ENCODE data around the gene ZNF385D.

Gene ZNF385D

DNA sequence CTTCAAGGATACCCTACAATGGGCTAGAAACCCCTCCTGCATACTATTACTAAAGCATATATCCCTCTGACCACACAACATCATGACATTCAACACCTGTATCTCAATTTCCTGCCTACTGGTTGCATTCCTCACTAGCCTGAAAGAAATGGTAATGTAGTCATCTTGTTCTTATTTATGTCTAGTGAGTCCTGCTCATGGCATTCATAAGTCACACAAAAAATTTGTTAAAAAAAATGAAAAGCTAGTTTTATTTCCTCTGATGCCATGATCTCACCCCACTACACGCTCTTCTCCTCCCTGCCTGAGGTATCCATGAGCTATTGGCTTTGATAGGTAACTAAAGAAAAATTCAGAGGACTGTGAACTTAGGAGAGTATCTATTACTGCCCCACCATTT lies 284.5 kb downstream of the ZNF385D start:
- TF ChIP-seq, protein P1, sequence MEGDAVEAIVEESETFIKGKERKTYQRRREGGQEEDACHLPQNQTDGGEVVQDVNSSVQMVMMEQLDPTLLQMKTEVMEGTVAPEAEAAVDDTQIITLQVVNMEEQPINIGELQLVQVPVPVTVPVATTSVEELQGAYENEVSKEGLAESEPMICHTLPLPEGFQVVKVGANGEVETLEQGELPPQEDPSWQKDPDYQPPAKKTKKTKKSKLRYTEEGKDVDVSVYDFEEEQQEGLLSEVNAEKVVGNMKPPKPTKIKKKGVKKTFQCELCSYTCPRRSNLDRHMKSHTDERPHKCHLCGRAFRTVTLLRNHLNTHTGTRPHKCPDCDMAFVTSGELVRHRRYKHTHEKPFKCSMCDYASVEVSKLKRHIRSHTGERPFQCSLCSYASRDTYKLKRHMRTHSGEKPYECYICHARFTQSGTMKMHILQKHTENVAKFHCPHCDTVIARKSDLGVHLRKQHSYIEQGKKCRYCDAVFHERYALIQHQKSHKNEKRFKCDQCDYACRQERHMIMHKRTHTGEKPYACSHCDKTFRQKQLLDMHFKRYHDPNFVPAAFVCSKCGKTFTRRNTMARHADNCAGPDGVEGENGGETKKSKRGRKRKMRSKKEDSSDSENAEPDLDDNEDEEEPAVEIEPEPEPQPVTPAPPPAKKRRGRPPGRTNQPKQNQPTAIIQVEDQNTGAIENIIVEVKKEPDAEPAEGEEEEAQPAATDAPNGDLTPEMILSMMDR (IDR thresholded peaks at IDR 0.05; ENCODE audit: low read depth, low read length), result no peak
- no peaks in the 10 kb centered on the region for H3K36me3 ChIP-seq
- no peaks in the 10 kb centered on the region for H3K27me3 ChIP-seq
- no peak for DNase-seq
- H3K4me3 ChIP-seq (ENCODE audit: low read depth, low read length), result no peak overlapping the region
- H3K9me3 ChIP-seq, result no peaks in the 10 kb centered on the region
- no peaks in the 10 kb centered on the region for H3K4me1 ChIP-seq

- Histone ChIP-seq H3K27me3 (no peaks in the 10 kb centered on the region), H3K4me1 (no peaks in the 10 kb centered on the region), H3K9me3 (no peaks in the 10 kb centered on the region), H3K36me3 (no peaks in the 10 kb centered on the region), H3K4me3 (ENCODE audit: low read depth, low read length) (no peak overlapping the region)
- no peak for DNase-seq
- TF ChIP-seq, protein P1 (IDR thresholded peaks at IDR 0.05; ENCODE audit: low read depth, low read length), result no peak
Measured at GRCh38 chr3:21464746-21465145, 286.3 kb downstream of the ZNF385D start.

GRCh38 chr3:21463319-21463718 lies 287.7 kb downstream of the ZNF385D start:
- TF ChIP-seq, protein P1 (IDR thresholded peaks at IDR 0.05; ENCODE audit: low read depth, low read length), result no peak
- Histone ChIP-seq H3K27me3 (no peaks in the 10 kb centered on the region), H3K36me3 (no peaks in the 10 kb centered on the region), H3K4me1 (no peaks in the 10 kb centered on the region), H3K4me3 (ENCODE audit: low read depth, low read length) (no peak overlapping the region), H3K9me3 (no peaks in the 10 kb centered on the region)
- no peak for DNase-seq

GRCh38 chr3:21462141-21462540 lies 288.9 kb downstream of the ZNF385D start:
- no peaks in the 10 kb centered on the region for H3K27me3 ChIP-seq
- no peaks in the 10 kb centered on the region for H3K36me3 ChIP-seq
- no peak for DNase-seq
- H3K9me3 ChIP-seq, result no peaks in the 10 kb centered on the region
- H3K4me3 ChIP-seq (ENCODE audit: low read depth, low read length), result no peak overlapping the region
- TF ChIP-seq, protein P1 (IDR thresholded peaks at IDR 0.05; ENCODE audit: low read depth, low read length), result no peak
- no peaks in the 10 kb centered on the region for H3K4me1 ChIP-seq

DNA sequence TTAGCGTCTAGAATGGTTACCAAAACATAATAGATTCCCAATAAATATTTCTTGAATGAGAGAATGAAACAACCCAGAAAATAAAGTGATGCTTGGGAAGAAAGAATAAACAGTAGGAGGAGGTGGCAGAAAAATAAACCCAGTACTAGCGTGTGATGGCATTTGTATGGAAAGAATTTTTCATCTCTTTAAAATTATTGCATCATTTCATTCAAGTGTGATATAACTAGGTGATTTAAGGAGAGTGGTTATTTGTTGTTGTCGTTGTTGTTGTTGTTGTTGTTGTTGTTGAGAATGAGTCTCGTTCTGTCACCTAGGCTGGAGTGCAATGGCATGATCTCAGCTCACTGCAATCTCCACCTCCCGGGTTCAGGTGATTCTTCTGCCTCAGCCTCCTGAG lies 293.9 kb downstream of the ZNF385D start:
- Histone ChIP-seq H3K36me3 (no peaks in the 10 kb centered on the region), H3K4me1 (no peaks in the 10 kb centered on the region), H3K9me3 (no peaks in the 10 kb centered on the region), H3K4me3 (ENCODE audit: low read depth, low read length) (no peak overlapping the region), H3K27me3 (no peaks in the 10 kb centered on the region)
- no peak for DNase-seq
- TF ChIP-seq, protein P1 (IDR thresholded peaks at IDR 0.05; ENCODE audit: low read depth, low read length), result no peak

- H3K4me1 ChIP-seq, result no peaks in the 10 kb centered on the region
- TF ChIP-seq, protein P1 (IDR thresholded peaks at IDR 0.05; ENCODE audit: low read depth, low read length), result no peak
- DNase-seq, result no peak
- no peaks in the 10 kb centered on the region for H3K9me3 ChIP-seq
- no peaks in the 10 kb centered on the region for H3K36me3 ChIP-seq
- no peak overlapping the region for H3K4me3 ChIP-seq (ENCODE audit: low read depth, low read length)
- H3K27me3 ChIP-seq, result no peaks in the 10 kb centered on the region
Measured at GRCh38 chr3:21449738-21450137, 301.3 kb downstream of the ZNF385D start.
